ENCODE measurements around the gene PPARG.

DNA sequence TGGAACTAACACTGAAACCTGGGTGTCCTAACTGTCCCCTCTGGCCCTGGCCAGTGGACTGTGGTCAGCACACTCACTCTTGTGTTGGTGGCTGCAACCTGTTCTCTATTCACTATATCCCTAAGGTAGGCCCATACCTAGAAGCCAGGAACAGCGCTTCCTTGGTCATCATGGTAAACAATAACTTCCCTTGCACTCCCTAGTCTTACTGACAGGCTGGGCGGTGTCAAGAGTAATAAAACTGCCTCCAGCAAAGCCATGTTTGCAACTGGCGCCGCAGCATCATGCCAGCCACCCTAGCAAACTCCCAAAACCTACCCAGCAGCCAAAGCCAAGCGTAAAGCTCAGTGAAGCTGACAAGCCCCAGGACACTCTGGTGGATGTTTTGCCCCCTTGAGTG is 132.3 kb downstream of the PPARG start:
- TF ChIP-seq EZH2 (IDR thresholded peaks at IDR 0.05; ENCODE audit: borderline replicate concordance, low read depth, low read length, severe bottlenecking): no peak
- TF ChIP-seq, protein P1, sequence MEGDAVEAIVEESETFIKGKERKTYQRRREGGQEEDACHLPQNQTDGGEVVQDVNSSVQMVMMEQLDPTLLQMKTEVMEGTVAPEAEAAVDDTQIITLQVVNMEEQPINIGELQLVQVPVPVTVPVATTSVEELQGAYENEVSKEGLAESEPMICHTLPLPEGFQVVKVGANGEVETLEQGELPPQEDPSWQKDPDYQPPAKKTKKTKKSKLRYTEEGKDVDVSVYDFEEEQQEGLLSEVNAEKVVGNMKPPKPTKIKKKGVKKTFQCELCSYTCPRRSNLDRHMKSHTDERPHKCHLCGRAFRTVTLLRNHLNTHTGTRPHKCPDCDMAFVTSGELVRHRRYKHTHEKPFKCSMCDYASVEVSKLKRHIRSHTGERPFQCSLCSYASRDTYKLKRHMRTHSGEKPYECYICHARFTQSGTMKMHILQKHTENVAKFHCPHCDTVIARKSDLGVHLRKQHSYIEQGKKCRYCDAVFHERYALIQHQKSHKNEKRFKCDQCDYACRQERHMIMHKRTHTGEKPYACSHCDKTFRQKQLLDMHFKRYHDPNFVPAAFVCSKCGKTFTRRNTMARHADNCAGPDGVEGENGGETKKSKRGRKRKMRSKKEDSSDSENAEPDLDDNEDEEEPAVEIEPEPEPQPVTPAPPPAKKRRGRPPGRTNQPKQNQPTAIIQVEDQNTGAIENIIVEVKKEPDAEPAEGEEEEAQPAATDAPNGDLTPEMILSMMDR (IDR thresholded peaks at IDR 0.05; ENCODE audit: borderline replicate concordance, extremely low read depth, low read length, poor library complexity, severe bottlenecking): no peak
